Inferior parietal cortex (tissue), 1 donor: ENCODE data around the gene TEP1.
"Not testable (repeated sequence)": the region's sequence is repeated elsewhere in the genome, so short reads cannot be mapped to it uniquely, and the experiment has no call there.

Experiments
- DNase-seq: peaks from one replicate; pipeline ENCODE4 v3.0.0-alpha.2; 2016; ENCODE audit errors: extremely low spot score

Gene TEP1

GRCh38 chr14:20386276-20386855, 26.9 kb downstream of the TEP1 start:
- no peak for DNase-seq

- no peak for DNase-seq
Measured at GRCh38 chr14:20384886-20385285, 28.4 kb downstream of the TEP1 start.

- no peak for DNase-seq
Measured at GRCh38 chr14:20384321-20384720, 29.0 kb downstream of the TEP1 start.

- DNase-seq: no peak
Measured at GRCh38 chr14:20383636-20384035, 29.7 kb downstream of the TEP1 start.

- DNase-seq: no peak
Measured at GRCh38 chr14:20383032-20383431, 30.3 kb downstream of the TEP1 start.

GRCh38 chr14:20382526-20382925, 30.8 kb downstream of the TEP1 start:
- no peak for DNase-seq

- DNase-seq: no peak
Measured at GRCh38 chr14:20381341-20381740, 32.0 kb downstream of the TEP1 start.

GRCh38 chr14:20380681-20381080, 32.6 kb downstream of the TEP1 start:
- DNase-seq: no peak

- DNase-seq: no peak
Measured at GRCh38 chr14:20379743-20380142, 33.6 kb downstream of the TEP1 start.

GRCh38 chr14:20377171-20377570, 36.1 kb downstream of the TEP1 start:
- DNase-seq: no peak

- DNase-seq: no peak
Measured at GRCh38 chr14:20376071-20376588, 37.2 kb downstream of the TEP1 start.

GRCh38 chr14:20375471-20375870, 37.8 kb downstream of the TEP1 start:
- DNase-seq: no peak

- DNase-seq: no peak
Measured at GRCh38 chr14:20372796-20373195, 40.5 kb downstream of the TEP1 start.

GRCh38 chr14:20365928-20366327, 47.4 kb downstream of the TEP1 start:
- no peak for DNase-seq

GRCh38 chr14:20358474-20358873, 54.8 kb downstream of the TEP1 start:
- not testable (repeated sequence) for DNase-seq

- no peak for DNase-seq
Measured at GRCh38 chr14:20356422-20356821, 56.9 kb downstream of the TEP1 start.

- no peak for DNase-seq
Measured at GRCh38 chr14:20350860-20351259, 62.4 kb downstream of the TEP1 start.

GRCh38 chr14:20350282-20350681, 63.0 kb downstream of the TEP1 start:
- DNase-seq: no peak

- DNase-seq: no peak
Measured at GRCh38 chr14:20347747-20348146, 65.6 kb downstream of the TEP1 start.

- DNase-seq: no peak
Measured at GRCh38 chr14:20346713-20347112, 66.6 kb downstream of the TEP1 start.

GRCh38 chr14:20345366-20345765, 67.9 kb downstream of the TEP1 start:
- no peak for DNase-seq

GRCh38 chr14:20343862-20344220, 69.5 kb downstream of the TEP1 start:
- peak; percentile 49 for DNase-seq

GRCh38 chr14:20343092-20343861, 70.0 kb downstream of the TEP1 start, which contains the start of gene PARP2:
PARP2 (plus strand) TSS chr14:20343635; CDS start chr14:20343642, 7 bp downstream.
- DNase-seq: peak; percentile 100
